ENCODE data around the gene TMTC2. TPM values are rescaled to one million over a fixed set of nuclear protein-coding genes. Genes with fewer than 3 reads are reported as not detected.

Gene TMTC2
- polyA plus RNA-seq, 1 donor from 2014 or later, result 20.6 TPM

GRCh38 chr12:83016218-83016835 lies 329.6 kb downstream of the TMTC2 start:
- Histone ChIP-seq H3K27ac (ENCODE audit: low read length) (peak overlapping the region; percentile 43), H3K36me3 (ENCODE audit: insufficient read depth, low read length) (no peaks in the 10 kb centered on the region), H3K9ac (ENCODE audit: low read length) (no peak overlapping the region), H3F3A (ENCODE audit: insufficient read depth, low read length, poor library complexity, severe bottlenecking) (no peaks in the 10 kb centered on the region), H3K9me3 (ENCODE audit: low read length) (no peaks in the 10 kb centered on the region), H3K79me2 (replicated peaks; ENCODE audit: insufficient read depth, low read length) (no peaks in the 10 kb centered on the region), H3K9me2 (ENCODE audit: insufficient read depth, low read length) (no peaks in the 10 kb centered on the region), H3K4me2 (ENCODE audit: low read length) (no peak overlapping the region), H3K27me3 (ENCODE audit: insufficient read depth, low read depth, low read length) (no peaks in the 10 kb centered on the region), H4K20me1 (ENCODE audit: insufficient read depth) (no peaks in the 10 kb centered on the region), H2AFZ (ENCODE audit: low read depth, low read length) (no peak overlapping the region), H3K4me3 (ENCODE audit: low read length) (no peak overlapping the region)
- TF ChIP-seq POLR2AphosphoS5 (IDR thresholded peaks at IDR 0.05), result no peak
- TF ChIP-seq RAD21 (conservative IDR thresholded peaks at IDR 0.05), result no peak
- TF ChIP-seq REST (IDR thresholded peaks at IDR 0.05; ENCODE audit: borderline replicate concordance), result no peak
- no peak for TF ChIP-seq TAF1 (IDR thresholded peaks at IDR 0.05; ENCODE audit: low read depth)
- TF ChIP-seq EZH2 (IDR thresholded peaks at IDR 0.05; ENCODE audit: borderline replicate concordance, insufficient read depth, low read length, poor library complexity, severe bottlenecking), result no peak
- no peak for TF ChIP-seq SMC3 (conservative IDR thresholded peaks at IDR 0.05; ENCODE audit: poor library complexity)
- no peak for TF ChIP-seq MXI1 (conservative IDR thresholded peaks at IDR 0.05; ENCODE audit: poor library complexity, severe bottlenecking)
- no peak for TF ChIP-seq CTCF (IDR thresholded peaks at IDR 0.05; ENCODE audit: poor library complexity, severe bottlenecking)
- TF ChIP-seq EP300 (conservative IDR thresholded peaks at IDR 0.05; ENCODE audit: poor library complexity, severe bottlenecking), result no peak

GRCh38 chr12:83016991-83017390 lies 330.3 kb downstream of the TMTC2 start:
- Histone ChIP-seq H3K79me2 (replicated peaks; ENCODE audit: insufficient read depth, low read length) (no peaks in the 10 kb centered on the region), H3K27ac (ENCODE audit: low read length) (no peak overlapping the region), H3K9me2 (ENCODE audit: insufficient read depth, low read length) (no peaks in the 10 kb centered on the region), H3K4me3 (ENCODE audit: low read length) (no peak overlapping the region), H2AFZ (ENCODE audit: low read depth, low read length) (no peak overlapping the region), H4K20me1 (ENCODE audit: insufficient read depth) (no peaks in the 10 kb centered on the region), H3F3A (ENCODE audit: insufficient read depth, low read length, poor library complexity, severe bottlenecking) (no peaks in the 10 kb centered on the region), H3K27me3 (ENCODE audit: insufficient read depth, low read depth, low read length) (no peaks in the 10 kb centered on the region), H3K9ac (ENCODE audit: low read length) (no peak overlapping the region), H3K9me3 (ENCODE audit: low read length) (no peaks in the 10 kb centered on the region), H3K4me2 (ENCODE audit: low read length) (no peak overlapping the region), H3K36me3 (ENCODE audit: insufficient read depth, low read length) (no peaks in the 10 kb centered on the region)
- no peak for TF ChIP-seq EP300 (conservative IDR thresholded peaks at IDR 0.05; ENCODE audit: poor library complexity, severe bottlenecking)
- no peak for TF ChIP-seq EZH2 (IDR thresholded peaks at IDR 0.05; ENCODE audit: borderline replicate concordance, insufficient read depth, low read length, poor library complexity, severe bottlenecking)
- no peak for TF ChIP-seq POLR2AphosphoS5 (IDR thresholded peaks at IDR 0.05)
- TF ChIP-seq REST (IDR thresholded peaks at IDR 0.05; ENCODE audit: borderline replicate concordance), result no peak
- TF ChIP-seq CTCF (IDR thresholded peaks at IDR 0.05; ENCODE audit: poor library complexity, severe bottlenecking), result no peak
- TF ChIP-seq RAD21 (conservative IDR thresholded peaks at IDR 0.05), result no peak
- no peak for TF ChIP-seq SMC3 (conservative IDR thresholded peaks at IDR 0.05; ENCODE audit: poor library complexity)
- TF ChIP-seq MXI1 (conservative IDR thresholded peaks at IDR 0.05; ENCODE audit: poor library complexity, severe bottlenecking), result no peak
- no peak for TF ChIP-seq TAF1 (IDR thresholded peaks at IDR 0.05; ENCODE audit: low read depth)
